Body of pancreas (tissue), 4 donors: Measurements from ENCODE around the gene TACR1.

Experiments used
- CTCF ChIP-seq, 7 experiments: fragments of 450-650 bp in 4 of 7; fragments of 200-600 bp in 3 of 7; sonication (generic) in 3 of 7; IDR thresholded peaks; one replicate each; pipeline ENCODE4 v1.5.1; 2016 to 2019; ENCODE audit warnings: antibody characterized with exemption in 7 of 7
- POLR2A ChIP-seq, 3 donors: fragments of 450-650 bp; IDR thresholded peaks; one replicate each; pipeline ENCODE4 v1.6.1; 2016; ENCODE audit warnings: antibody characterized with exemption in 3 of 3, mild to moderate bottlenecking in 2 of 3

- no peak for TF ChIP-seq CTCF (IDR thresholded peaks at IDR 0.05)
- no peak for TF ChIP-seq POLR2A (IDR thresholded peaks at IDR 0.05)
Measured at GRCh38 chr2:75238670-75239330, 39.5 kb upstream of the TACR1 start.
